GM21619 (cell line): Measurements from ENCODE around the gene WDFY4.

Source experiments
- ATAC-seq: cut with Tn5 transposase; IDR thresholded peaks from one replicate; pipeline ENCODE4 v1.9.1; 2021; ENCODE audit not compliant: unreplicated experiment

WDFY4 gene

DNA sequence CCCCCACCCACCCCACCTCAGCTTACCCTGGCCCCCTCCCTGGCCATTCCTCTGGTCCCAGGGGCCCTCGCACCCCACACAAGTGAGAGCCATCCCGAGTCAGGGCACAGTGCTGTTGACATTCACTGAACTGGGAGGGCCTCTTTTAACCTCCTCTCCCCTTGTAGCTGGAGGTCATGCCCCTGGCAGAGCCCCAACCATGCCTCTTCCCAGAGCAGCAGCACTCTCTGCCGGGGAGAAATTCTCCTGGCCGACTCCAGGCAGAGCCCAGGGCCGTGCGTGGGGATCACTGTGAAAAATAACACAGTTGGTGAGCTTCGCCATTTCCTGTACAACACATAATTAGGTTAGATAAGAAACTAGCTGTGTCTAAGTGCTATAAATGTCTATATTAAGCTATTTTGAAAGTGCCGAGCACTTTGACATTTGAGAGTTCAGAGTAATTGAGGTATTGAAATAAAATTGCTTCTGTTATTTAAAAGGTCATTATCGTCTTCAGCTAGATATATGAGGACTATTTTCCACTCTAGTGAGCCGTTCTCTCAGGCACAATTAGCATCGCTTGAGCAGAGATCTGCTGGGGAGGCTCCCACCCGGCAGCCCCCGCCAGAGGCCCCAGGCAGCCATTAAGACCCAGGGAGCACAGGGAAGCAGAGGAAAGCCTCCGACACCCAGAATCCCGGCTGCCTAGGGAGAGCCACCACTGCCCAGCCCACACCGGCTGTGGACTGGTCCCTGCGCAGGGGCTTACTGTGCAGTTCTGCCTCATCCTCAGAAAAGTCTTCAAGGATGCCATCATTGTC, 317.4 kb downstream of the WDFY4 start:
- no peak for ATAC-seq

DNA sequence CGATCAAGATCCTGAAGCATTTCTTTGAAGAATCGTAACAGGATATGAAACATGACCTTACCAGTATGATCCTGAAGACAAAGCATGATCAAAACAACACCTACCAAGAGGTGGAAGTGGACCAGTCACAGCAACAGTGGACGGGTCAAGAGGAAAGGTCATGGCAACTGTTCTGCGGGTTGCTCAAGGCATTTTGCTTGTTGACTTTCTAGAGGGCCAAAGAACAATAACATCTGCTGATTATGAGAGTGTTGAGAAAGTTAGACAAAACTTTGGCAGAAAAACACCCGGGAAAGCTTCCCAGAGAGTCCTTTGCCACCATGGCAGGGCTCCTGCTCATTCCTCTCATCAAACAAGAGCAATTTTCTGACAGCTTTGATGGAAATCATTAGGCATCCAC, 320.6 kb downstream of the WDFY4 start:
- no peak for ATAC-seq

DNA sequence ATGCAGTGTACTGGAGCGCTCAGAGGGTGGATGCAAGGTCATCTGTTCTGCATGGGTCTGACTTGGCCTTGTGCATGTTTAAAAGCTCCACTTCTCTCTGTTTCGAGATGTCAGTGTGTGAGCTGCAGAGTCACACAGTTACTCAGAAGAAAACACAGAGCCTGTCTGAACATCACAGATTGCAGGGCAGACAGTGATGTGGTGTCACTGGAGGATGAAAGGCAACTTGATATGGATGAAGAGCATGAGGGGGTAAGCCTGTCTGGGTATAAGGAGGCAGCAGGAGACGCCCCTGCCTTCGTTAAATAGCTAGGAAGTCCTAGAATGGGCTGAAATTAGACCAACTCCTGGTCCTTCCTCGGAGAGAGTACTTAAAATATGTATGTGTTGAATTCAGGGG, 322.5 kb downstream of the WDFY4 start:
- ATAC-seq = no peak

DNA sequence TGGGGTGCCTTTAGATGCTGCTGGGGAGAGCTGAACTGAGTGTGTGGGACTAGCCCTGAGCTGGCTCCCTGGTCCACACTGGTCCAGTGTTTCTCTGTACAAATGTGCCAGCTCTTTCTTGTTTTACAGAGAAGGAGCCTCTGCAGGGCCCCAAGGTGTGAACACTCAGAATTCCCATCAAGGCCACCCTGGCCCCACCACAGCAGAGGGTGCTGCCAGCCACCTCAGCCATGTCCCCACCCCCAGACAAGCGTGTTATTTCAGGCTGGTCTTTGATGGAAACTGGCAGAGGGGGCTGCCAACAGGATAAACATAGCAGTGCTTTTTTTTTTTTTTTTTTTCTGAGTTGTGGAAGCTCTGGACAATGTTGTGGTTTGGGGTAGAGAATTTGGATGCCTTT, 323.4 kb downstream of the WDFY4 start:
- ATAC-seq = no peak

DNA sequence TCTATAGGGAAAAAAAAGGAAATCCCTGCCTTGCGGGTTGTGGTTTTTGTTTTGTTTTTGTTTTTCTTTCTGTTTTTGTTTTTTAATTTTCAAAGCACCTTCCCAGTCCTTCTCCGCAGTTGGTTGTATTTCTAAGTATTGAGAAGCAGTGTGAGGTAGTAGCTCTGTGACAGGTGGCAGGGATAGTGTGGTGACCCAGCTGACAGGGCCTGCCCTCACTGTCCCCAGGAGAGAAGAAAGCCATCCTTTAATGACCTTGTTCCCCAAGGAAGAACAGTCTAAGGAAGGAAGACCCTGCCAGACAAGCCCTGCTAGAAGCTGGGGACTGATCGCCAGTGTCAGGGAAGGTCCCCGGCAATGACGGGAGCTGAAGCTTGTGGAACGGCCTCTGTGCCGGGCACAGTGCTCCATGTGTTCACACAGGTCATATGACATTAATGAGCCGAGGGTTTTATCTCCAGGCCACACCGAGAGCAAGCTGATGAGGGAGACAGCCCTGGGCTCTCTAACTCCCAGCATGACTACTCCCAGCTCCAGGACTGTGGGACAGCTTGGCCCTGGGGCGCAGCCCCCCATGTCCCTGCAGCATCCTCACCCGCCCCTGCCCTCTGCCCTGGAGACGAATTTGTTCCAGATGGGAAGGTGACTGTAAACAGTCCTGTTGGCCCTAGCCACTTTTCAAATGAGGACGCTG, 324.0 kb downstream of the WDFY4 start:
- no peak for ATAC-seq

DNA sequence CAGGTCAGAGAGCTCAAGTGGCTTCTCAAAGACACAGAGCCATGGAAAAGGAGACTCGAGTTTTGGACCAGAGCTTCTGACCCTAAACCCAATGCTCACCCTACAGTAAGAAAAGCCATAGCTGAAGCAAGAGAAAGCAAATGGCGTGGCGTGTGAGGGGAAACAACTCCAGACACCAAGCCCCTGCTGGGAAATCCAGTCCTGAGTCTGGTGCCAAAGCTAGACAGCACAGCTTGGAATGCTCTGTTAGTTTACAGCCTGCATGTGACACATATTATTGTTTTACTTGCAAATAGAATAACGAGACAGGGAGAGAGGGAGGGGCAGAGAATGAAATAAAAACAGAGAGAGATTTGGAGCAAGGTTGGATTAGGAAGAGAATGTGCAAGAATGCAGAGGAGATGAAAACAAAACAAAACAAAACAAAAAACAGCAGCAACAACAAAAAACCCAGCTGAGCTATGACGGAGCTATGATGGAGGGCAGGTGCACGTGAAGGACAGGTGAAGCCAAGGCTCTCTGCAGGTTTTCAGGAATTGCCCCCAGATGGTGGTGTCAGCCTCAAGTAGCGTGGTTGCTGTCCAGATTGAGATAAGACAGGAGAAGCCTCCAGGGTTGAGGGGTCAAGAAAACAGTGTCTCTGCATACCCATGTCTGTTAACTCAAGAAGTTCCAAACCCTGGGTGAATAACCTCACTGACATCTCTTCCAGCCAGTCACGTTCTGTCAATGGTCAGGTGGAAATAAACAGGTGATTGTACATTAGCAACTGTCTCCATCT, 324.7 kb downstream of the WDFY4 start:
- ATAC-seq = no peak

DNA sequence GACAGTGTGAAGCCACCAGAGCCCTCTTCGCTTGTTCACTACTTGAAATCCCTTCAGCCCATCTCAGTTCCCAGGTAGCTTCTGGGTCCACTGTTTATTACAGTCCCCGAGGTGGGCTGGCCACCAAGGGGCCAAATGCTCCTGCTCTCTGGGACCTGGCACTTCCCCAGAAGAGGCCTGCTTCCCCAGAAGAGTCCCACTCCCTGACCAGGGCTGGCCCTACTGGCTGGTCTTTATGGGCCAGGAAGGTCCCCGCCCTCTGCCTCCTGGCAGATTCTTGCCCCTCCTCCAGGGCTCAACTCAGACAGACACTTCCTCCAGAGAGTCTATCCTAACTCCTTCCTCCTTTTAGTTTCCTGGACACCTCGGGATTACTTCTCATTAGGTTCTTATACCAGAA, 325.6 kb downstream of the WDFY4 start:
- ATAC-seq = no peak

DNA sequence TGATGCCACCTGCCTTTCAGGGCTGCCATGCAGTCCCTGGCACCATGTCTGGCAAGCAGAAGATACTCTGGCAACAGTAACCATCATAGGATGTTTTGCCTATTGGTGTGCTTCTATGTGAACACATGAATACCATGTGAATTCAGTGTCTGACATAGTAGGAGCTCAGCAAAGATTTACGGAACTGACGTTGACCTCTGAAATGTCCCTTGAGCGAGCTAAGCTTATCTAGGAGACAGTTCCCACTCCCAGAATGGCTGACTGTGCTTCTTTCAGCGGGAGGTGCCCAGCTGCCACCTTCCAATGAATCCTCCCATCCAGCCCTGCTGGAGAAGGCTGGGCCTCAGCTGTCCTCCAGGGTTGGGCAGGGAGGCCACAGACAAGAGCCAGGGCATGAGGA, 326.2 kb downstream of the WDFY4 start:
- no peak for ATAC-seq

DNA sequence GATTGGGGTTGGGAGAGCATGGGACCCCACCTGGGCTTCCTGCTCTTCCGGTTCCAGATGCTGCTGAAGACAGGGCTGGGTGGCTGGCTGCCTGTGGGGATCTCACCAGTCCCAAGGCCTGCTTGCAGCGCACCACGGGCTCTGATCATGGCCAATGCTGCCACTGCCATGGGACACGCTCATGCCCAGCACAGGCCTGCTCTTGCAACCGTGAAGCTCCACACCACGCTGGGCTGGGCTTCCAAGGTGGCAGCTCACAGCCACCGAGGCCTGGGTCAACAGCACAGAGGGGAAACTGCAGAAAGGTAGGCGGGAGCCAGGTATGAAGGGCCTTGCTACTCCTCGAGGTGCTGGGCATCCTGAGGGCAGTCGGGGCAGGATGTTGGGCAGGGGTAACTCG, 327.1 kb downstream of the WDFY4 start:
- ATAC-seq = no peak

DNA sequence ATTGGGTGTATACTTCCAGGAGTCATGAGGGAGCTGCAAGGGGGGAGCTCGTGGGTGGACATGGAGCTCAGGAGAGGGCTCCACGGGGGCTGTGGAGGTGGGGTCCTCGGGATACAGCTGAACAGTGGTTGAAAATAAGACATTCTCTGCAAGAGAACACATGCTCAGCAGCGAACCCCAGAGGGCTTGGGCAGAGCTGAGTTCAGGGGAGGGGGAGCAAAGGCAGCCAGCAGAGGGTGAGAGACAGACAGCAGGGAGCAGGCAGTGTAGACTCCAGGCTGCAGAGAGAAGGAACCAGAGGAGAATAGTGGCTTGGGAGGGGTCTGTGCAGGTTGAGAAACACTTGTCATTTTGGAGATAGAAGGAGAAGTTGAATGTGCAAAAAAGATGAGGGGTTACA, 327.9 kb downstream of the WDFY4 start:
- no peak for ATAC-seq

DNA sequence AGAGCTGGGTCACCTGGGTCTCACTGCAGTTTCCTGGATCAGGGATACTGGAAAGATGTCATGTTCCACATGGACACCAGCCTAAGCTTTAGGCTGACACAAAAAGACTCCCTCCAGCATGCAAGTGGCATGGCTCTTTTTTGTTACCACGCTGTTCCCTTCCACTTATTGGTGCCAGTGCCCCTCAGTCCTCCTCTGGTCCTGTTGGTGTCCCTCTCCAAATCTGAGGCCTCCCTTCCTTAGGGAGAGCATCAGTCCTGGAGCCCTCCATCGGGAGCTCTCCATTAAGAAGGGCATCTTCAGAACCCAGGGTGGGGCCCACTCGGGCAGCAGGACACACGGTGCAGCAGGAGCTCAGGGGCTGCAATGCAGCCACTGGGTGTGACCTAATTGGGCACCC, 331.0 kb downstream of the WDFY4 start:
- no peak for ATAC-seq

DNA sequence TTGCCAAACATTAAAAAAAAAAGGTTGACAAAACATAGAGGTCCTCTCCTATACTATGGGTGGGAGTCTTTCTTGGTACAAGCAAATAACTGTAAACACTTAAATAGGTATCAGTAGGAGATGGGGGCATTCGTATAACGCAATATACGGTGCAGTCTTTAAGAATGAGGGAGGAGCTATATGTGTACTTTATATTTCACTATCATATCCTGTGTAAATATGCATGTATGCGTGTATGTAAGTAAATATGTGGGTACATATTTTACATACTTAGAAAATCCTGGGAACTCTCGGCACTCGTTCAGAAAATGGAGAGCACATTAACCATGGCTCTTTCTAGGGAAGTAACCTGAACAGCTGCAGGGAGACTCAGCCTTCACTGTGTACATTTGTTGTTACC, 337.0 kb downstream of the WDFY4 start:
- no peak for ATAC-seq

DNA sequence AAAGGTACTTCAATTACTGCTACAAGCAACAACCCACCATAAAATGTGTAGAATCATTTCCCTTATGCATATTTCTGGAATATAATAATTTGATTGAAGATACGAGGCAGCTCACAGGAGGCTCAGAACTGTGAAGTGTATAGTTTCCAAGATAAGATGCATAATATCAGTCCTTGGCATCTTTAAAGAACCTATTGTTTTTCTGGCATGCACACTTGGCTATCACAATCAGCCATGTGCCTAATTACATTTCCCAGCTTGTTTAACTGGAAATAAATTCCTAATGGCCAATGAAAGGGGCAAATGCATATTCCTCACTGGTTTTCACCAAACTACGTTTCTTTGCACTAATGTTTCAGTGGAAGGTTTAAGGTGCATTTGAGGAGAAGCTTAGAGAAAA, 338.4 kb downstream of the WDFY4 start:
- ATAC-seq = no peak

DNA sequence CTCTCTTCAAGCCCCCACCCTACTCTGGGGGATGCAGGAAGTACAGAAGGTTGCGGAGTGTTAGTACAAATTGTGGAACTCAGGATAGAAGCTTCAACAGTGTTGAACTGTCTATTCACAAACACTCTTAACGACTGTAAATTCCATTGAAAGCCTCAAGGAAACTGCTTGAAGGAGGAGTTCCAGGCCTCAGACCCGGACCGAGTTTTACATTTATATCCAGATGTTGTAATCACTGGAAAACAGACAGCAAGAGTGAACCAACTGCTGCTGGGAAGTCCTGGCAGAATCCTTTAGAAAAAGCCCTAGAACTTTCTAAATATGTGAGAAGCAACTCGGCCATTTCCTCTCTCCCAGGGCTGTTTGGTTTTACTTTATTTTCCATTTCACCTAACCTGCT, 339.1 kb downstream of the WDFY4 start:
- no peak for ATAC-seq

DNA sequence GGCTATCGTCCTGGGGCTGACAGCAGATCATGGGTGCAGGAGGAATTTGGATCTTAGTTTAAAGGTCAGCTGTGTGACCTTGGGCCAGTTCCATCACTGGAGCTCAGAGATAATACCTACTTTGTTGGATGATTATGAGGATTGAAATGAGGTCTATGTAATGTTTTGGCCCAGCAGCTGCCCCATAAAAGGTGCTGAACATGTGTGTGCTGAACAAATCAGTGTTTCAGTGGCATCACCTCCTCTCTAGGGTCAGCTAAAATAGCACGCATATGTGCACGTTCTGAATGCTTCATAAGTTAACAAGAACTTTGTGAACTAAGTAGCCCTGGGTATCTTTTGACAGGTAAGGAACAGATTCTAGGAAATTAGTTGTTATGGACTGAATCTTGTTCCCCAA, 339.8 kb downstream of the WDFY4 start:
- no peak for ATAC-seq

DNA sequence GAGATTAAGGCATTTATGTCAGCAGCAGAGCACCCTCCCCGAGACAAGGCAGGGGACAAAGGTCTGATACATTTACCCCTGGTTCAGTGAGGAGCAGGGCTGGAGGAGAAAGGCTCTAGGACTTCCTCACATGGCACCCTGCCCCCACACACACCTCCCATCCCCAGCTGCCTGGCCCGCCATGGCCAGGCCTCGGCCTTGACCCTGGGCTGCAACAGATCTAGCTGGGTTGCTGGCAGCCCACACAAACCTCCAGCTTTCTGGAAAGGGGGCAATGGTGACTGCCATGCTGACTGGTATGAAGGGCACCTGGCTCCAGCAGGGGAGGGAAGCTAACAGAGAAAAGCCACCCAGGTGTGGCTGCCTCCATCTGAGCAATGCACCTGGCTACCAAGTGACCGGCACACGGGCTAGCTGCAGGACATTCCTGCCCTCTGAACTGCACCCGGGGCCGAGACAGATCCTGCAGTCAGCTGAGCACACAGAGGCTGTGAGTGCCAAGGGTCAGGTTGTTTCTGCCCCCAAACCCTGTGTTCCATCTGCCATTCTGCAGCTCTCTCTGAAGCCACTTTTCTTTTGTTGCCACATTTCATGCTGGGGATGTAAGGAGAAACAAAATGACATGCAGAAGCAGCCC, 340.8 kb downstream of the WDFY4 start:
- ATAC-seq = no peak

DNA sequence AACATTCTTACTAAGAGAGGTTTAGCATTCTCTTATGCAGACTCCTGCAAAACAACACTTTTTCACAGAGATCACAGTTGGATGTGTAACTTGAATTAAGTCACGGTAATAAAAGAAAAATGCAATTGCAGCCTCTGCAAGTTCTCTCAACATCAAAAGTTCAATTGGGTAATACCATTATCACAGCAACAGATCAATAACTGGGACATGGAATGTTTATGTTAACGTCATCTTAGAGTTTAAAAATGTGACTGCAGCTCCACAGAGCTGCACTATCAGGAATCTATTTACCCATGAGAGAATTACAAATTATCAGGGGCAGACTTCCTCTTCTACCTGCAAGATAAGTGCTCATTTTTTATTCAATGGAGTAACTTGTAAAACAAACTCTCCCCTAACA, 344.0 kb downstream of the WDFY4 start:
- no peak for ATAC-seq

DNA sequence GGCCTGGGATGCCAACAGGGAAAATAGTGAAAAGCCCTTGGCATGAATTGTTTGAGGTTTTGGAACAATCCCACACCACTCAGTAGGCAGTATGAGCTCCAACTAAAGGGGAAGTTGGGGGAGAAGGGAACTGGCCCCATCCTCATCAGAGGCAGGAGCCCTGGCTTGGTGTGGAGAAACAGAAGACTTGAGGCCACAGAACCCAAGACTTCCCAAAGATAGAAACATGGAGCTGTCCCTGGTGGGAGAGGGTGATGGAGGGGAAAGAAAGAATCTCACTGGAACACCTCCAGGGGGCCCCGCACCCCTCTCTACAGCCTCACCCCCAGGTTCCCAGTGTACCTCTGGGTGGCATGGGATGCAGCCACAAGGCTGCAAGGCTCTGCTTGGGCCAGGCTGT, 345.0 kb downstream of the WDFY4 start:
- ATAC-seq = no peak
